ENCODE data around the gene MMAB.

The MMAB gene

GRCh38 chr12:109559200-109559505 lies 14.2 kb downstream of the MMAB start:
- no peak for DNase-seq (ENCODE audit: low spot score)

- no peak for DNase-seq (ENCODE audit: low spot score)
Measured at GRCh38 chr12:109558374-109559199, 14.7 kb downstream of the MMAB start.

- DNase-seq (ENCODE audit: low spot score): no peak
Measured at GRCh38 chr12:109557805-109558204, 15.5 kb downstream of the MMAB start.

- no peak for DNase-seq (ENCODE audit: low spot score)
Measured at GRCh38 chr12:109557200-109557599, 16.1 kb downstream of the MMAB start.

- DNase-seq (ENCODE audit: low spot score): no peak
Measured at GRCh38 chr12:109555431-109556315, 17.6 kb downstream of the MMAB start.

- DNase-seq (ENCODE audit: low spot score): no peak
Measured at GRCh38 chr12:109554761-109555160, 18.5 kb downstream of the MMAB start.

- no peak for DNase-seq (ENCODE audit: low spot score)
Measured at GRCh38 chr12:109553906-109554500, 19.3 kb downstream of the MMAB start.

- DNase-seq (ENCODE audit: low spot score): no peak
Measured at GRCh38 chr12:109553483-109553882, 19.8 kb downstream of the MMAB start.

GRCh38 chr12:109552971-109553370 lies 20.3 kb downstream of the MMAB start:
- no peak for DNase-seq (ENCODE audit: low spot score)

GRCh38 chr12:109551108-109551507 lies 22.2 kb downstream of the MMAB start:
- DNase-seq (ENCODE audit: low spot score): no peak

GRCh38 chr12:109550281-109550680 lies 23.0 kb downstream of the MMAB start:
- DNase-seq (ENCODE audit: low spot score): no peak

- DNase-seq (ENCODE audit: low spot score): no peak
Measured at GRCh38 chr12:109549613-109550270, 23.6 kb downstream of the MMAB start.

GRCh38 chr12:109548258-109548657 lies 25.0 kb downstream of the MMAB start:
- DNase-seq (ENCODE audit: low spot score): no peak

GRCh38 chr12:109547286-109547685 lies 26.0 kb downstream of the MMAB start:
- DNase-seq (ENCODE audit: low spot score): no peak

GRCh38 chr12:109545826-109546225 lies 27.5 kb downstream of the MMAB start:
- DNase-seq (ENCODE audit: low spot score): no peak

- no peak for DNase-seq (ENCODE audit: low spot score)
Measured at GRCh38 chr12:109544955-109545531, 28.3 kb downstream of the MMAB start.

GRCh38 chr12:109542876-109543275 lies 30.4 kb downstream of the MMAB start:
- no peak for DNase-seq (ENCODE audit: low spot score)

- no peak for DNase-seq (ENCODE audit: low spot score)
Measured at GRCh38 chr12:109542014-109542413, 31.3 kb downstream of the MMAB start.

- DNase-seq (ENCODE audit: low spot score): no peak
Measured at GRCh38 chr12:109541413-109541726, 31.9 kb downstream of the MMAB start.

GRCh38 chr12:109540526-109541412 lies 32.5 kb downstream of the MMAB start:
- DNase-seq (ENCODE audit: low spot score): no peak

GRCh38 chr12:109539508-109539907 lies 33.8 kb downstream of the MMAB start:
- DNase-seq (ENCODE audit: low spot score): peak; percentile 37
